NCI-H748 treated with DMSO at 0.1 percent for 48 hours (cell line): ENCODE results near the gene CCDC85A.

ENCODE experiments used
- DNase-seq: peaks from one replicate; lab custom pipeline; 2025; lab: John Stamatoyannopoulos, UW

CCDC85A gene

DNA sequence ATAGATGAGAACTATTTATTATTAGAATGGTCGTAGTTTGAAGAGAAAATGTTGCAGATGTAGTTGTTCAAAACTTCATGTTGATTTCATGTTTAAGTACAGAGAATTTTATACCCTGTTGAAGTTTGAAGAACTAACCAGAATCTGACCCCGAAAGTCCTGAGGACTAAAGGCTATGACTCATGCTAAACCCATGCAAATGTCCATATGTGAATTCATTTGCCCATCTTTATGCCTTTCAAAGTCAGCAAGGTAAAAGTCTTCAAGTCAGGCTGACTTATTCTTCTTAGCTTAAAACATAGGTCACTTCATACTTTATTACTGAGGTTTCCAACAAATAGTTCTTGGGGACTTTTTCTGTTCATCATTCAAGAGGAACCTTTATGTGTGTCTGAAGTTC is 185.5 kb downstream of the CCDC85A start:
- DNase-seq = no peak

DNA sequence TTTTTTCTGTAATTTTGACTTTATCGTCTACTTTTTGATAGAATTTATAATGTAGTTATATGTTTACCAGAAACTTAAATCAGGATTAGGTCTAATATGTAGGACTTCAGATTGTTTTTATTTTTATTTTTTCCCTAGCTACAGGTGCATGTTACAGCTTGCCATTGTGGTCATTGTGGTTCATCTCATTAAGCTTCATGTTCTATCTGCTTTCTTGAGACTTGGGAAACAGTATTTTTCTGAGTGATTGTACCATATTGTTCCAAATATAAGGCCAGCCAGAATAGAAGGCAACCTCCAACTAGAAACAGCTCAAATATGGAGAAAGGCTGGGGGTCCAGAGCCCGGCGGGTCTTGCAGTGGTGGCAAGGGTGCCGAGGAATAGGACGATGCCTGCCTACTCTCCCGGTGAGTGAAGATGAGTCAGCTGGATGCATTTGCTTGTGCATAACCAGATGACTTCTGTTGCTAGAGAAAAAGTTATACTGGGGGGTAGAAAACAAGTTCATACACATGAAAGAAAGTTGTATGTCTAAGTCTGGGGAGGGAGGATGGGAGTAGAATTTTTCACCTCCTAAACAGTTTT is 188.4 kb downstream of the CCDC85A start:
- no peak for DNase-seq

DNA sequence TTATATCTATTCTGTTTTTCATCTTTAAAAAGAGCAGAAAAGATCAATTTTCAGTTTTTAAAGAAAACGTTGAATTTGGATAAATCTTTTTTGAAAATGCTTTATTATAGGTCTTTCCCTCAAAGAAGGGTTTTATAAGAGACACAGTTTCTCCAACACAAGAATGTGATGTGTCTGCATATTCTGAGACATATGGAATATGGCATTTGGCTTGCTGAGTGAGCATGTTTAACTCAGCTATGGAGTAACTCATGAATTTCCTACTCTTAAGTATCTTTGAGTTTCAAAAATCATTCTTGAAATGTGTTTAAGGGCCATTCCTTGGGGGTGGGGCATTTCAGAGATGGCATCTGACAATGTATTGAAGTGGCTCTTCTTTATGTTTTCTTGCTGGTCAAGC is 191.5 kb downstream of the CCDC85A start:
- DNase-seq = no peak

DNA sequence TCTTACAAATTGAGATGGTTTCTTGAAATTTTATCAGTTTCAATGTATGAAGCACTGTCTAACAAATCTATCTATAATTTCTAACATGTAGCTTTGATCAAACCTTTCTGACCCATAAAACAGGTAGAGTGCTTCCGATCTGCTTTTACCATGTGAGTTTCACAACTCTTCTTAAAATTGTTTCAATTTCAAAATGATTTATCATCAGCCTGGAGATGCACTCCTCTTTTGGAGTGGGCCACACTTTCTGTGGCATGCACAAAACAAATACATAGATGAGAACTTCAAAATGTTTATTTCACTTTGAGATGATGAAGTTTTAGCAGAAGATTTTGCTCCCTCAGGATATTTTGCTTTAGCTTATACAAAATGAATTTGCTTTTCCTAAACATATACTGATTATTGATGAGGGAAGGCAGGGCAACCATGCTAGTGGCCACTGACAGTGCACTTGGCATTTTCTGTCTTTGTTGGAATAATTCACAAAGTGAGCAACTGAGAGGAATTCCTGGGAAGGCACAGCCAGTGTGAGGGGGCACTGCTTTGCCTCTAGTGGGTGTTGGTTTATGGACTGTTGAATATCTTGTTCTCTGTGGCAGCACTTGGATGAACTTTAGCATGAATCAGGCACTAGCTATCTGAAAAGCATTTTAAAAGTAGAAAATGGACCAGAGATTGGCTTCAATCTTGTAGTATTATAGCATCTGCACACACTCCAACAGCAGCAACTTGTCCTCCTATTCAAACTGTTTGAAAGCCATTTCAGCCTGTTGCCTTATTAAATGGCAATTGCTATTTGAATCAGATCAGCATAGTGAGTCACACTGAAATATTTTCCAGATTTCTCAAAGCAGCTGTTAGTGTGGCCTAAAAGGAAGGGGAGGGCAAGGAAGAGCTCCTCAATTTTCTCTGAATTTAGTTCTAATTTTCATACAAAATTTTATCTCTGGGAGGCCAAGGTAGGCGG is 193.2 kb downstream of the CCDC85A start:
- DNase-seq = no peak

DNA sequence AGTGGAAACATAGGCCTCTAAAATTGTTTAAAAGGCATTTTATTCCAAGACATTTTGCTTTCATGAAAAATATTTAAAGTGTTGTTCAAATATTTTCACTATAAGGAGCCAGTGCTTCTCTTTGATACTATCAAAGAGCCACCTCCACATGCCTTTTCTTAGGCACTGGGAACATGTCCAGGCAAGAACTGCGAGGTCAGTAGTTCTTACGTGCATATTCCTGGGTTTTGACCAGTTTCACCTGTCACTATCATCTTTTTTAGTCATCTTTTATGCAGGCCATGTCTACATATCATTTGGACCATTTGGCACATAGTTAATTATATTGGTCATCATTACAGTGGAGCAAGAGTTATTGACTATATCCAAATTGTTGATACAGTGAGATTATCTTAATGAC is 195.3 kb downstream of the CCDC85A start:
- DNase-seq = no peak

DNA sequence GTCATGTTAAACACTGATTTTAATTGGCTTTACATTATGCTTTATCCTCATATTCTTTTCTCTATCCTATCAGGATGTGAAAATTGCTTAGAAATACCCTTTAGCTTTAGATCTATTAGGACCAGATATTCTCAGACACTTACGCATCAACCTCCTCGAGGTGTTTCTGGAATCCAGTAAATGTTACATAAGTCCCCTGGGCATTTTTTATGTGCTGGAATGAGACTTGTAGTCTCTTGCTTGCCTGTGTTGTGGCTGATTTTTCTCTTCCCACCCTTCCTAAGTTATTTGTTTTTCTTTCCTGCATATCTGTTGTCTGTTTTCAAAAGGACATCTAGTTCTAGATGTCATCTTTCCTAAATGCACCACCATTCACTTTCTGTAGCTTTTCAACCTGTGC is 197.1 kb downstream of the CCDC85A start:
- DNase-seq = no peak

DNA sequence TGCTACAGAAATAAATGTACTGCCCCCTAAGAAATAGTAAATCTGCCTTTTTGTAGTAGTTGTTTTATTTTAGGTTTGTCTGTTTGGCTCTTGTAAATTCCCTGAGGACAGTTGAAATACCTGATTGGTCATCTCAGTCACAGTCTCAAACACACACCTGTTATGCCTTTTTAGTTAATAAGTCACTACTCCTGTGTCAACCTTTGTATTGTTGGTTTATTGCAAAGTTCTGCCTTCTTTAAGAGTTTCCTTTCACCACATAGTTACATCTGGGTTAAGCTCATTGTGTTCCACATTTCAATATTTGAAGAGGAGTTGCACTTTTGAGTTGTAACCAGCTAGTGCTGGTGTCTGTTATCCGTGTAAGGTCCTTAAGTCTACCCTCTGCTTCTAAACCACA is 198.7 kb downstream of the CCDC85A start:
- no peak for DNase-seq

DNA sequence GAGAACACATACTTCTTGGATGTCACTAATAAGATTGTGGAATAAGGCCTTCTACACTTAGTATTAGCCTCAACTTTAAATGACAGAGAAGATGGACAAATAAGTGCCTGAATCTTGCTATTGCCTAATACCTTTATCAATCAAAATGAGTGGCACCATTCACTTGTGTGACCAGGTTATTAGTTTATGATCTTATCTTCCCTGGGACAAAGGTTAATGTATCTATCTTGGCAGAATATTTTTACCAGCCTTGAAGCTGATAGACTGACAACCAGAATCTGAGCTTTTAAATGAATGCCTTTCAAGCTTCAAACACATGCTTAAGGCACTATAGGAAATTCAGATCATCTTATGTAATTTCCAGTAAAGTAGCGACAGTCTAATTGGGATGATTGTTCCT is 202.9 kb downstream of the CCDC85A start:
- DNase-seq = no peak

DNA sequence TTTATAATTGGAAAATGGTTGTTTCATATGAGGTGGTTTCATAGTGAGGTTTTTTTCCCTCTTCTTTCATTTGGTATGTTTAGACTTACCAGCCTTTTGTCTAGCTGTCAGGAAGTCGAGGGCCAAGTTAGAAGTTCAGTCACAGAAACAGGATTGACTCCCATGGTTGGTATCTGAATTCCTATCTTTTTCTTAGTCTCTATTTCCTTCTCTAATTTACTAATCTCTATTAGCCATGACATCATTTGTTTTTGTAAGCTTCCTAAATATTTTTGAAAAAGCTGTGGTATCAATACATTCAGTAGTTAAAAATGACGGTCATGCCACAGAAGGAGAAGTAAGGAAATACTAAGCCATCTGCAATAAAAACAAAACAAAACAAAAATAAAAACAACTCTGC is 206.9 kb downstream of the CCDC85A start:
- DNase-seq = no peak

DNA sequence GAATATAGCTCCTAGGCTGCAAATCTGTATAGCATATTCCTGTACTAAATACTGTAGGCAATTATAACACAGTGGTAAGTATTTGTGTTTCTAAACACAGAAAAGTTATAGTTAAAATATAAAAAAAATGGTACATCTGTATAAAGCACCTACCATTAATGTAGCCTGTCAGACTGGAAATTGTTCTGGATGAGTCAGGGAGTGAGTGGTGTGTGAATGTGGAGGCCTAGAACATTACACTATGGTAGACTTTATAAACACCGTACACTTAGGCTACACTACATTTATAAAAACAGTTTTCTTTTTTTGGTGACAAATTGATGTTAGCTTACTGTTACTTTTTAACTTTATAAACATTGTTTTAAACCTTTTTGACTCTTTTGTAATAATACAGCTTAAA is 226.3 kb downstream of the CCDC85A start:
- no peak for DNase-seq

DNA sequence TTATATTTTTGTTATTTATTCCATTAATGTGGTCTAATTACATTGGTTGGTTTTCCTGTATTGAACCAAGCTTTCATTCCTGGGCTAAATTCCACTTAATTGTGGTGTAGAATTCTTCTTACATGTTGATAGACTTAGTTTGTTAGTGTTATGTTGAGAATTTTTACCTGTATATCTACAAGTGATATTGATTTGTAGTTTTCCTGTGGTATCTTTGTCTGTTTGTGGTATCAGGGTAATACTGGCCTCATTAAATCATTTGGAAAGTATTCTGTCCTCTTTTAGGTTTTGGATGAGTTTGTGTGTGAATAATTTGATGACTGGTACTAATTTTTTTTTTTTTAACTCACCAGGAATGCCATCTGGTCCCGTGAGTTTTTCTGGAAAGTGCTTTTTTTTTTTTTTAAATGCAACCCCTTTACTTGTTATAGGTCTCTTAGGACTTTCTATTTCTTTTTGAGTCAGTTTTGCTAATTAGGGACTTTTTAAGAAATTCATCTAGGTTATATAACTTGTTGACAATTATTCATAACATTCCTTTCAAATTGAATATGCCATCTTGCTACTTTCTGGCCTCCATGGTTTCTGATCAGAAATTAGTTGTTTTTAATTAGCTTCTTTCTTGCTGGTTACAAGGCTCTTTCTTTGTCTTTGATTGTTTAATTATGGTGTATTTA is 232.8 kb downstream of the CCDC85A start:
- DNase-seq = no peak
